Omental fat pad (tissue), 4 donors: ENCODE data around the gene LRRC46. TPM values are rescaled to one million over a fixed set of nuclear protein-coding genes. Genes with fewer than 3 reads are reported as not detected.

ENCODE experiments used
- ATAC-seq: fragments of 150-250 bp; one replicate; pipeline ENCODE4 v1.9.1; 2016; ENCODE audit warnings: mild to moderate bottlenecking, moderate library complexity; ENCODE audit not compliant: low FRiP score
- DNase-seq: peaks from one replicate; pipeline ENCODE4 v3.0.0-alpha.2; 2019; ENCODE audit warnings: low spot score
- CTCF ChIP-seq, 3 donors: fragments of 450-650 bp; IDR thresholded peaks; one replicate each; pipeline ENCODE4 v1.5.1; 2016 to 2017; ENCODE audit warnings: antibody characterized with exemption in 3 of 3, mild to moderate bottlenecking in 3 of 3, moderate library complexity in 2 of 3
- total RNA-seq, 4 donors: library from RNA; depleted of rRNA; stranded (reverse); fragments of >200 nt; gene quantifications; one replicate each; pipeline ENCODE4 v1.1.0, GENCODE V29; 2016

The LRRC46 gene
- total RNA-seq, 4 donors from 2014 or later, result 0.24 TPM; not detected in 3

- DNase-seq, result no peak
- no peak for ATAC-seq
- no peak for TF ChIP-seq CTCF (IDR thresholded peaks at IDR 0.05)
These were observed 14.2 kb downstream of the LRRC46 start for GRCh38 chr17:47845716-47846075.

GRCh38 chr17:47846716-47847340, 15.4 kb downstream of the LRRC46 start:
- ATAC-seq, result no peak
- no peak for DNase-seq
- no peak for TF ChIP-seq CTCF (IDR thresholded peaks at IDR 0.05)

- TF ChIP-seq CTCF (IDR thresholded peaks at IDR 0.05), result no peak
- no peak for ATAC-seq
- no peak for DNase-seq
These were observed 16.1 kb downstream of the LRRC46 start for GRCh38 chr17:47847341-47848197.

GRCh38 chr17:47848198-47848513, 16.7 kb downstream of the LRRC46 start:
- DNase-seq, result no peak
- no peak for ATAC-seq
- no peak for TF ChIP-seq CTCF (IDR thresholded peaks at IDR 0.05)

GRCh38 chr17:47850373-47850691, 18.9 kb downstream of the LRRC46 start:
- TF ChIP-seq CTCF (IDR thresholded peaks at IDR 0.05), result no peak
- no peak for DNase-seq
- no peak for ATAC-seq

- ATAC-seq (peak; percentile 91), DNase-seq (peak; percentile 34)
- no peak for TF ChIP-seq CTCF (IDR thresholded peaks at IDR 0.05)
These were observed 19.5 kb downstream of the LRRC46 start, which contains the start of gene SP6 for GRCh38 chr17:47850692-47851573. Gene SP6, minus strand, starts transcription at chr17:47851163. Its CDS starts 2,734 bp downstream, at chr17:47848429.
